Measurements from ENCODE around the gene MCM8. TPM values are rescaled to one million over a fixed set of nuclear protein-coding genes. Genes with fewer than 3 reads are reported as not detected.

The MCM8 gene
- total RNA-seq, 1 donor from 2014 or later, result 16.1 TPM

- no peak for DNase-seq (ENCODE audit: low read depth)
- no peak overlapping the region for H3K4me3 ChIP-seq (ENCODE audit: low read depth, low read length)
- no peak for TF ChIP-seq CTCF (conservative IDR thresholded peaks at IDR 0.05; ENCODE audit: low read depth, low read length)
Measured at GRCh38 chr20:6044115-6044514, 93.7 kb downstream of the MCM8 start.

- no peak for TF ChIP-seq CTCF (conservative IDR thresholded peaks at IDR 0.05; ENCODE audit: low read depth, low read length)
- H3K4me3 ChIP-seq (ENCODE audit: low read depth, low read length), result no peak overlapping the region
- no peak for DNase-seq (ENCODE audit: low read depth)
Measured at GRCh38 chr20:6045566-6045965, 95.1 kb downstream of the MCM8 start.

DNA sequence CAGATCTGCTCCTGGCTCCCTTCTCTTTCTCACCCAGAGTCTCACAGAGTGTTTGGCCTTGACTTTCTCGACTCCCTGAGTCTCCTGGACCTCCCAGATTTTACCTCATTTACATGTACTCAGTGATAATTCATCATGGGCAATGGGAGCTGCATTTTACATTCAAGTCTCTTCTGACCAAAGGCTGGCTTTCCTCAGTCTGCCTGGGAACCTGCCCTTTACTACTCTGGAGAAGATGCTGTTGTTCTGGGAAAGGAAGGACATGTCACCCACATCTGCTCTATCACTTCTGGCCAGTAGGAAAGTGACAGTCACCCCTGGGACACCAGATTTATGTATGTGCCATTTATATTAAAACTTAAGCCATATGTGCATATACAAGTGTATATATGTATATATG is 96.0 kb downstream of the MCM8 start:
- no peak overlapping the region for H3K4me3 ChIP-seq (ENCODE audit: low read depth, low read length)
- TF ChIP-seq CTCF (conservative IDR thresholded peaks at IDR 0.05; ENCODE audit: low read depth, low read length), result no peak
- no peak for DNase-seq (ENCODE audit: low read depth)

DNA sequence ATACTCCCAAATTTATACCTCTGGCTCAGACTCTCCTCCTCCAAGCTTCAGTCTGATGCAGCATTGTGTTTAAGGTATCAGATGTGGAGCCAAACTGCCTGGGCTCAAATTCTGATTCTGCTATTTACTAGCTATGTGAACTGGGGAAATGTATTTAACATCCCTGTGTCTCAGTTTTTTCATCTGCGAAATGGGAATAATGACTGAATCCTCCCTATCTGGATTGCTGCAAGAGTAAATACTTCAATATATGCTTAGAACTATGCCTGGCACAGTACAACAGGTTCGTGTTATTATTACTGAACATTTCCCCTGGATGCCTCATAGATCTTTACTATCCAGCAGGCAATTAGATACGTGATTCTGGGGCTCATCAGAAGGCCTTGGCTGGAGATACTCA is 97.9 kb downstream of the MCM8 start:
- no peak for DNase-seq (ENCODE audit: low read depth)
- no peak overlapping the region for H3K4me3 ChIP-seq (ENCODE audit: low read depth, low read length)
- no peak for TF ChIP-seq CTCF (conservative IDR thresholded peaks at IDR 0.05; ENCODE audit: low read depth, low read length)

Other genes starting within 250 kb of the MCM8 start
- 1.3 and 1.7 TPM in 2 replicates for gene SHLD1, start 200.3 kb upstream of the MCM8 start, total RNA-seq
- gene CHGB, start 39.1 kb upstream of the MCM8 start, total RNA-seq, result 0.29 and 0.52 TPM in 2 replicates
- gene TRMT6, start 119 bp upstream of the MCM8 start, total RNA-seq, result 12.3 and 21.6 TPM in 2 replicates
- 36.8 and 42.0 TPM in 2 replicates for gene CRLS1, start 55.5 kb downstream of the MCM8 start, total RNA-seq
- gene LRRN4, start 103.4 kb downstream of the MCM8 start, total RNA-seq, result 152 and 199 TPM in 2 replicates
- gene FERMT1, start 172.4 kb downstream of the MCM8 start, total RNA-seq, result 21.8 and 26.1 TPM in 2 replicates

All from epithelial cell of proximal tubule (primary cell).